Liver (tissue), 9 donors: Measurements from ENCODE around the gene BLNK. TPM values are rescaled to one million over a fixed set of nuclear protein-coding genes. Genes with fewer than 3 reads are reported as not detected.

ENCODE experiments used
- DNase-seq: peaks from one replicate; pipeline ENCODE4 v3.0.0-alpha.2; 2017; ENCODE audit warnings: low spot score
- H3K27ac ChIP-seq, 2 donors: one replicate each; pipeline ENCODE4 v1.7.0; 2013; ENCODE audit warnings: inconsistent platforms in 2 of 2, low read length in 2 of 2, control low read depth in 1 of 2, low read depth in 1 of 2, mild to moderate bottlenecking in 1 of 2
- H3K27me3 ChIP-seq, 4 donors: one replicate each; pipeline versions ENCODE4 v1.6.1 to v1.7.0; 2013; ENCODE audit warnings: low read length in 3 of 4, inconsistent platforms in 1 of 4, mild to moderate bottlenecking in 1 of 4, moderate library complexity in 1 of 4; ENCODE audit not compliant: control insufficient read depth in 4 of 4, insufficient read depth in 4 of 4
- H3K36me3 ChIP-seq, 4 donors: one replicate each; pipeline versions ENCODE4 v1.6.1 to v1.7.0; 2013; ENCODE audit warnings: low read length in 3 of 4, mild to moderate bottlenecking in 3 of 4, low read depth in 1 of 4, moderate library complexity in 1 of 4; ENCODE audit not compliant: control insufficient read depth in 4 of 4, insufficient read depth in 3 of 4
- H3K4me1 ChIP-seq, 4 donors: one replicate each; pipeline versions ENCODE4 v1.6.1 to v1.7.0; 2013; ENCODE audit warnings: low read length in 3 of 4, mild to moderate bottlenecking in 3 of 4, moderate library complexity in 1 of 4; ENCODE audit not compliant: control insufficient read depth in 4 of 4, insufficient read depth in 4 of 4
- H3K4me3 ChIP-seq, 3 donors: one replicate each; pipeline versions ENCODE4 v1.6.1 to v1.7.0; 2013; ENCODE audit warnings: low read length in 3 of 3, control low read depth in 1 of 3, low read depth in 1 of 3, mild to moderate bottlenecking in 1 of 3
- H3K9ac ChIP-seq, 2 donors: one replicate each; pipeline ENCODE4 v1.7.0; 2013; ENCODE audit warnings: low read length in 2 of 2, mild to moderate bottlenecking in 2 of 2, moderate library complexity in 2 of 2, control low read depth in 1 of 2, low read depth in 1 of 2
- H3K9me3 ChIP-seq, 4 donors: one replicate each; pipeline versions ENCODE4 v1.6.1 to v1.7.0; 2013; ENCODE audit warnings: low read length in 3 of 4; ENCODE audit not compliant: control insufficient read depth in 4 of 4
- EGR1 ChIP-seq, 2 donors: IDR thresholded peaks; 2 replicates each; pipeline ENCODE4 v1.6.1; 2016 to 2018; ENCODE audit warnings: antibody characterized with exemption in 2 of 2, low read depth in 2 of 2
- FOXA1 ChIP-seq: IDR thresholded peaks from 2 replicates; pipeline ENCODE4 v1.6.1; 2016; ENCODE audit warnings: antibody characterized with exemption
- FOXA2 ChIP-seq: IDR thresholded peaks from 2 replicates; pipeline ENCODE4 v1.6.1; 2016; ENCODE audit warnings: antibody characterized with exemption
- GABPA ChIP-seq, 2 donors: IDR thresholded peaks in 1 of 2; conservative IDR thresholded peaks in 1 of 2; 2 replicates each; pipeline ENCODE4 v1.6.1; 2016; ENCODE audit warnings: antibody characterized with exemption in 2 of 2, mild to moderate bottlenecking in 1 of 2, moderate library complexity in 1 of 2
- HNF4A ChIP-seq, 2 donors: conservative IDR thresholded peaks; 2 replicates each; pipeline ENCODE4 v1.6.1; 2016; ENCODE audit warnings: antibody characterized with exemption in 2 of 2, mild to moderate bottlenecking in 2 of 2
- HNF4G ChIP-seq: IDR thresholded peaks from 2 replicates; pipeline ENCODE4 v1.6.1; 2016; ENCODE audit warnings: antibody characterized with exemption
- JUND ChIP-seq, 2 donors: IDR thresholded peaks; 2 replicates each; pipeline ENCODE4 v1.6.1; 2016; ENCODE audit warnings: antibody characterized with exemption in 2 of 2
- NR2F2 ChIP-seq: IDR thresholded peaks from 2 replicates; pipeline ENCODE4 v1.6.1; 2016; ENCODE audit warnings: antibody characterized with exemption
- RAD21 ChIP-seq, 2 donors: IDR thresholded peaks; 2 replicates each; pipeline ENCODE4 v1.6.1; 2016; ENCODE audit warnings: antibody characterized with exemption in 2 of 2, mild to moderate bottlenecking in 2 of 2
- RXRA ChIP-seq, 2 donors: IDR thresholded peaks; 2 replicates each; pipeline ENCODE4 v1.6.1; 2017 to 2018; ENCODE audit warnings: antibody characterized with exemption in 2 of 2, mild to moderate bottlenecking in 1 of 2
- SP1 ChIP-seq: IDR thresholded peaks from 2 replicates; pipeline ENCODE4 v1.6.1; 2018; ENCODE audit warnings: antibody characterized with exemption, mild to moderate bottlenecking
- TAF1 ChIP-seq: conservative IDR thresholded peaks from 2 replicates; pipeline ENCODE4 v1.6.1; 2016; ENCODE audit warnings: antibody characterized with exemption, mild to moderate bottlenecking
- YY1 ChIP-seq: IDR thresholded peaks from 2 replicates; pipeline ENCODE4 v1.6.1; 2016; ENCODE audit warnings: antibody characterized with exemption, mild to moderate bottlenecking
- WGBS: extraction: QIAGEN DNeasy Blood & Tissue Kit; methylation state at CpG from one replicate; pipeline ENCODE4 v1.1.7; 2013; 5-methylcytosine and 5-hydroxymethylcytosine counted together
- polyA plus RNA-seq, 2 donors: library from polyadenylated mRNA; stranded (reverse) in 1 of 2; unstranded in 1 of 2; fragments of 200-250 nt in 1 of 2; fragments of >200 nt in 1 of 2; fragmentation: Nextera tagmentation in 1 of 2; extraction: Ambion mirVana in 1 of 2; gene quantifications; one replicate each; pipeline versions ENCODE4 v1.2.1 to v1.2.3, GENCODE V29; 2013 to 2015
- total RNA-seq, 2 donors: library from RNA; depleted of rRNA; stranded (reverse); fragments of >200 nt; gene quantifications; one replicate each; pipeline ENCODE4 v1.2.3, GENCODE V29; 2014
- TF ChIP-seq, protein P1 (sequence below): IDR thresholded peaks from 2 replicates; pipeline ENCODE4 v1.6.1; 2016; ENCODE audit warnings: antibody characterized with exemption
- TF ChIP-seq, protein P2 (sequence below): fragments of 150-350 bp; IDR thresholded peaks from 2 replicates; pipeline ENCODE4 v1.5.1; 2017; ENCODE audit warnings: improper control_type of control experiment, low read depth, low read length; ENCODE audit not compliant: missing input control
- TF ChIP-seq, protein P3 (sequence below): IDR thresholded peaks from 2 replicates; pipeline ENCODE4 v1.6.1; 2016; ENCODE audit warnings: antibody characterized with exemption
- TF ChIP-seq, protein P4 (sequence below): IDR thresholded peaks from 2 replicates; pipeline ENCODE4 v1.6.1; 2016; ENCODE audit warnings: antibody characterized with exemption, mild to moderate bottlenecking
- TF ChIP-seq, protein P5 (sequence below): IDR thresholded peaks from 2 replicates; pipeline ENCODE4 v1.6.1; 2016; ENCODE audit warnings: antibody characterized with exemption
- donor health status: healthy.
- donor health status: healthy.
- donor health status: healthy.
- donor health status: healthy.
- donor health status: healthy.

The BLNK gene
- total RNA-seq (10 to 100 TPM in 1 of 2 donors, 1 to 10 TPM in 1; 3.3 to 19.1 TPM), polyA plus RNA-seq (10 to 100 TPM in 1 of 2 donors, 1 to 10 TPM in 1; 9.9 to 45.2 TPM)

DNA sequence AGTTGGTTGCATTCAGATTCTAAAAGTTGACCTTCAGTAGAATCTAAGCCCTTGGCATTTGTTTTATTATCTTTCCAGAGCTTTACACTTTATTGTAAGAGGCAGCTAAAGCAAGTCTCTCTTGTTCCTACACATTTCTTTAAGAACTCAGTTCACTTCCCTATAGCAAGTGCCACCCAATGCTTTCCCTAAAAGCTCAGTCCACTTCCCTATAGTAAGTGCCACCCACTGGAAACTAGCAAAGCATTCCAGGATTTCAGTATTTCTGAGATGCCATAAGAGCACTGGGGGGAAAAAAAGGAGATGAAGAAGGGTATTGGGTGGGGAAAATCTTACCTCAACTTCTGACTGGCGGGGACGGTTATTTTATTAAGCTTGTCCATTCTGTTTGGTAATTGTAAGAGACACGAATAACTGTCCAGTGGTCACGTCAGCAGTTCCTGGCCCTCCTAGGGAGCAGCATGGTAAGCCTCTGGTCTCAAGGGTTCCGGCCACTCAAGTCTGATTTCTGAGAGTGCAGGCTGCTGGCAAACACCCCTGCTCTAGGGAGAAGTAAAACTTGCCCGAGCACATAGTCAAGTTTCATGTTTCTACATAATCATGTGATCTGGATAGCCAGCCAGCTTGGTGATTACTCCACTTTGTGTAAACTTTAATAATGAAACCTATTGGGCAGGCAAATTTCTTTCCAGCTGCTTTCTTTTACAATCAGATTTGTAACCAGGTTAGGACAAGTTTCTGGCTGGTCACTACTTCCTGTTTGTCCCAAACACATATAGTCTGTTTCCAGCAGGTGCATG lies at the start of gene BLNK:
Gene BLNK, minus strand, starts transcription at position 554 of the 800 bp plus-strand sequence. Its CDS starts 171 bp downstream, at position 383.
- peak within 1 kb of the TSS; percentile 84 to 97 for H3K9ac ChIP-seq
- DNase-seq = no peak

More for the DNA sequence above, at the start of gene BLNK:
- H3K9me3 ChIP-seq = no peaks in the 10 kb centered on the region
- H3K4me1 ChIP-seq = peaks cover 11 to 54% (median 34%) of the 10 kb centered on the region in 4 donors
- H3K36me3 ChIP-seq = no peaks in the 10 kb centered on the region
- H3K27ac ChIP-seq = peak within 1 kb of the TSS; percentile 91 to 94
- H3K4me3 ChIP-seq = peak within 1 kb of the TSS; percentile 80 to 95 (median 95)
- no peaks in the 10 kb centered on the region for H3K27me3 ChIP-seq
- 17% methylated on average over 6 of the region's 6 CpGs for WGBS
- peak; percentile 56 to 75 for TF ChIP-seq GABPA (IDR thresholded peaks at IDR 0.05 in 1 of 2, conservative IDR thresholded peaks at IDR 0.05 in 1 of 2)
- peak; percentile 89 for TF ChIP-seq TAF1
- TF ChIP-seq, protein P1, sequence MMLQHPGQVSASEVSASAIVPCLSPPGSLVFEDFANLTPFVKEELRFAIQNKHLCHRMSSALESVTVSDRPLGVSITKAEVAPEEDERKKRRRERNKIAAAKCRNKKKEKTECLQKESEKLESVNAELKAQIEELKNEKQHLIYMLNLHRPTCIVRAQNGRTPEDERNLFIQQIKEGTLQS = peak; percentile 14
- TF ChIP-seq FOXA1 = no peak
- peak; percentile 7 for TF ChIP-seq HNF4G
- TF ChIP-seq SP1 = peak; percentile 81
- TF ChIP-seq, protein P2, sequence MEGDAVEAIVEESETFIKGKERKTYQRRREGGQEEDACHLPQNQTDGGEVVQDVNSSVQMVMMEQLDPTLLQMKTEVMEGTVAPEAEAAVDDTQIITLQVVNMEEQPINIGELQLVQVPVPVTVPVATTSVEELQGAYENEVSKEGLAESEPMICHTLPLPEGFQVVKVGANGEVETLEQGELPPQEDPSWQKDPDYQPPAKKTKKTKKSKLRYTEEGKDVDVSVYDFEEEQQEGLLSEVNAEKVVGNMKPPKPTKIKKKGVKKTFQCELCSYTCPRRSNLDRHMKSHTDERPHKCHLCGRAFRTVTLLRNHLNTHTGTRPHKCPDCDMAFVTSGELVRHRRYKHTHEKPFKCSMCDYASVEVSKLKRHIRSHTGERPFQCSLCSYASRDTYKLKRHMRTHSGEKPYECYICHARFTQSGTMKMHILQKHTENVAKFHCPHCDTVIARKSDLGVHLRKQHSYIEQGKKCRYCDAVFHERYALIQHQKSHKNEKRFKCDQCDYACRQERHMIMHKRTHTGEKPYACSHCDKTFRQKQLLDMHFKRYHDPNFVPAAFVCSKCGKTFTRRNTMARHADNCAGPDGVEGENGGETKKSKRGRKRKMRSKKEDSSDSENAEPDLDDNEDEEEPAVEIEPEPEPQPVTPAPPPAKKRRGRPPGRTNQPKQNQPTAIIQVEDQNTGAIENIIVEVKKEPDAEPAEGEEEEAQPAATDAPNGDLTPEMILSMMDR = no peak
- TF ChIP-seq RXRA (IDR thresholded peaks at IDR 0.05) = peak; percentile 64 to 81
- TF ChIP-seq JUND (IDR thresholded peaks at IDR 0.05) = peak in 1 of 2 donors; percentile 59
- TF ChIP-seq, protein P3, sequence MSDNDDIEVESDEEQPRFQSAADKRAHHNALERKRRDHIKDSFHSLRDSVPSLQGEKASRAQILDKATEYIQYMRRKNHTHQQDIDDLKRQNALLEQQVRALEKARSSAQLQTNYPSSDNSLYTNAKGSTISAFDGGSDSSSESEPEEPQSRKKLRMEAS = peak; percentile 98
- TF ChIP-seq FOXA2 = peak; percentile 29
- TF ChIP-seq NR2F2 = peak; percentile 30
- TF ChIP-seq, protein P4, sequence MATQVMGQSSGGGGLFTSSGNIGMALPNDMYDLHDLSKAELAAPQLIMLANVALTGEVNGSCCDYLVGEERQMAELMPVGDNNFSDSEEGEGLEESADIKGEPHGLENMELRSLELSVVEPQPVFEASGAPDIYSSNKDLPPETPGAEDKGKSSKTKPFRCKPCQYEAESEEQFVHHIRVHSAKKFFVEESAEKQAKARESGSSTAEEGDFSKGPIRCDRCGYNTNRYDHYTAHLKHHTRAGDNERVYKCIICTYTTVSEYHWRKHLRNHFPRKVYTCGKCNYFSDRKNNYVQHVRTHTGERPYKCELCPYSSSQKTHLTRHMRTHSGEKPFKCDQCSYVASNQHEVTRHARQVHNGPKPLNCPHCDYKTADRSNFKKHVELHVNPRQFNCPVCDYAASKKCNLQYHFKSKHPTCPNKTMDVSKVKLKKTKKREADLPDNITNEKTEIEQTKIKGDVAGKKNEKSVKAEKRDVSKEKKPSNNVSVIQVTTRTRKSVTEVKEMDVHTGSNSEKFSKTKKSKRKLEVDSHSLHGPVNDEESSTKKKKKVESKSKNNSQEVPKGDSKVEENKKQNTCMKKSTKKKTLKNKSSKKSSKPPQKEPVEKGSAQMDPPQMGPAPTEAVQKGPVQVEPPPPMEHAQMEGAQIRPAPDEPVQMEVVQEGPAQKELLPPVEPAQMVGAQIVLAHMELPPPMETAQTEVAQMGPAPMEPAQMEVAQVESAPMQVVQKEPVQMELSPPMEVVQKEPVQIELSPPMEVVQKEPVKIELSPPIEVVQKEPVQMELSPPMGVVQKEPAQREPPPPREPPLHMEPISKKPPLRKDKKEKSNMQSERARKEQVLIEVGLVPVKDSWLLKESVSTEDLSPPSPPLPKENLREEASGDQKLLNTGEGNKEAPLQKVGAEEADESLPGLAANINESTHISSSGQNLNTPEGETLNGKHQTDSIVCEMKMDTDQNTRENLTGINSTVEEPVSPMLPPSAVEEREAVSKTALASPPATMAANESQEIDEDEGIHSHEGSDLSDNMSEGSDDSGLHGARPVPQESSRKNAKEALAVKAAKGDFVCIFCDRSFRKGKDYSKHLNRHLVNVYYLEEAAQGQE = peak; percentile 92
- peak; percentile 51 to 90 for TF ChIP-seq EGR1 (IDR thresholded peaks at IDR 0.05; ENCODE audit: low read depth in 2 of 2)
- peak; percentile 90 for TF ChIP-seq YY1
- TF ChIP-seq HNF4A (conservative IDR thresholded peaks at IDR 0.05) = peak; percentile 68 to 78
- TF ChIP-seq, protein P5, sequence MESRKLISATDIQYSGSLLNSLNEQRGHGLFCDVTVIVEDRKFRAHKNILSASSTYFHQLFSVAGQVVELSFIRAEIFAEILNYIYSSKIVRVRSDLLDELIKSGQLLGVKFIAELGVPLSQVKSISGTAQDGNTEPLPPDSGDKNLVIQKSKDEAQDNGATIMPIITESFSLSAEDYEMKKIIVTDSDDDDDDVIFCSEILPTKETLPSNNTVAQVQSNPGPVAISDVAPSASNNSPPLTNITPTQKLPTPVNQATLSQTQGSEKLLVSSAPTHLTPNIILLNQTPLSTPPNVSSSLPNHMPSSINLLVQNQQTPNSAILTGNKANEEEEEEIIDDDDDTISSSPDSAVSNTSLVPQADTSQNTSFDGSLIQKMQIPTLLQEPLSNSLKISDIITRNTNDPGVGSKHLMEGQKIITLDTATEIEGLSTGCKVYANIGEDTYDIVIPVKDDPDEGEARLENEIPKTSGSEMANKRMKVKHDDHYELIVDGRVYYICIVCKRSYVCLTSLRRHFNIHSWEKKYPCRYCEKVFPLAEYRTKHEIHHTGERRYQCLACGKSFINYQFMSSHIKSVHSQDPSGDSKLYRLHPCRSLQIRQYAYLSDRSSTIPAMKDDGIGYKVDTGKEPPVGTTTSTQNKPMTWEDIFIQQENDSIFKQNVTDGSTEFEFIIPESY = peak; percentile 89
- peak; percentile 27 for TF ChIP-seq RAD21 (IDR thresholded peaks at IDR 0.05)
